GM12875 (cell line): Measurements from ENCODE around the gene CACNA1C.

Source experiments
- H3K4me3 ChIP-seq: one replicate; pipeline ENCODE4 v1.5.1; 2011; ENCODE audit warnings: low read depth, low read length, control low read depth
- CTCF ChIP-seq: IDR thresholded peaks from 2 replicates; pipeline ENCODE4 v1.5.1; 2011; ENCODE audit warnings: low read depth, mild to moderate bottlenecking, control low read depth, inconsistent platforms, low read length, moderate library complexity, borderline replicate concordance; ENCODE audit not compliant: insufficient read depth

CACNA1C gene

GRCh38 chr12:2637371-2637770 lies 584.6 kb downstream of the CACNA1C start:
- no peak for TF ChIP-seq CTCF
- H3K4me3 ChIP-seq = no peak overlapping the region

GRCh38 chr12:2638273-2639019 lies 585.7 kb downstream of the CACNA1C start:
- TF ChIP-seq CTCF = no peak
- no peak overlapping the region for H3K4me3 ChIP-seq

- no peak for TF ChIP-seq CTCF
- H3K4me3 ChIP-seq = no peak overlapping the region
Measured at GRCh38 chr12:2639020-2639298, 586.2 kb downstream of the CACNA1C start.

DNA sequence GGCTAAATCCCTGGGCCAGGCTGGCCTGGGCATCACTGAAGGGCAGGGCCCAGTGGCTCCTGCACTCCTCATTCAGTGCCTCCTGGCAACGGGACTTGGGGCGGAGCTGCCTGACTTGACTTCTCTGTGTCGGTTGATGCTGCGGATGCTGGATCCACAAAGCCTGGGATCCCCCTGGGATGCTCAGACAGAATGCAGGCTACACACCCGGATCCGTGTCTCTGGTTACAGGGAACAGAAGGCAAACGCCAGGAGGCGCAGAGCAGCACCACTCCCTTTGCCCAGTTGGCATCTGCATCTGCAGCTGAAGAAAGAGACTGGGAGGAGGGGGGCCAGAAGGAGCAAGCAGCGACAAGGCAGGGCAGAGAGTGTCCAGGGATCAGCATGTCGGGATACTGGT lies 587.5 kb downstream of the CACNA1C start:
- no peak for TF ChIP-seq CTCF
- H3K4me3 ChIP-seq = no peak overlapping the region

DNA sequence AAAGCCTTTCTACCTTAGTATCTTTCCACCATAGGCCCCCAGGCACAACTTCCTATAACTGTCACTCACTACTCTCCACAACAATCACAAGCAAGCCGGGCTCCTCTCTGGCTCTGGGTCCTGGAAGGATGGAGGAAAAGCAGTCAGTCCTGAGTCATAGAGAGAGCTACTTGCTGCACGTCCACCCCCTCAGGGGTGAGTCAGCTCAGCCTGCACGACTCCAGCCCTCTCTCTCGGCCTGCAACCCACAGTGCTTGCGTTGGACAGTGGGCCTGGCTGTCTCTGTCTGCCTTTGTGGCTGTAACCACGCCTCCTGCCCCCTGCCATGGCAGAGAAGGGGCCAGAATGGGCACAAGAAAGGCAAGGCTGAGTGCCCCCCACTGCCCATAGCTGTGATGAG lies 587.9 kb downstream of the CACNA1C start:
- no peak for TF ChIP-seq CTCF
- H3K4me3 ChIP-seq = no peak overlapping the region

DNA sequence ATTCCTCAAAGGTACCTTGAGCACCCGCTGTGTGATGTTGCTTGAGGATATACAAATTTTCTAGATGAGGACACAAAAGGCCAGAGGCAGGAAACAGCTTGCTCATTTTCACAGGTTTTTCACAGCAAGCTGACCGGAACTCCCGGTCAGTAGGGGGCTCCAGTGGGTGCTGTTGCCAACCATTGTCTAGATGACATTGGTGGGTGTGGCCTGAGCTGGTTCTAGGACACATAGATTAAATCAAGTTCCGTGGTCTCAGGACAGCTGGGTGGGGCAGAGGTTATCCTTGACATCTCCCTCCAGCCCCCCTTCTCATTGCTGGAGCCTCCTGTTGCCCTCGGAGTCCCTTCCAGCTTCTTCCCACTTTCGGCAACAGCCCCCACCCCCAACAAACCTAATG lies 588.4 kb downstream of the CACNA1C start:
- TF ChIP-seq CTCF = 0 out of 2 replicates have a peak, but pooled peaks have one; percentile 8

DNA sequence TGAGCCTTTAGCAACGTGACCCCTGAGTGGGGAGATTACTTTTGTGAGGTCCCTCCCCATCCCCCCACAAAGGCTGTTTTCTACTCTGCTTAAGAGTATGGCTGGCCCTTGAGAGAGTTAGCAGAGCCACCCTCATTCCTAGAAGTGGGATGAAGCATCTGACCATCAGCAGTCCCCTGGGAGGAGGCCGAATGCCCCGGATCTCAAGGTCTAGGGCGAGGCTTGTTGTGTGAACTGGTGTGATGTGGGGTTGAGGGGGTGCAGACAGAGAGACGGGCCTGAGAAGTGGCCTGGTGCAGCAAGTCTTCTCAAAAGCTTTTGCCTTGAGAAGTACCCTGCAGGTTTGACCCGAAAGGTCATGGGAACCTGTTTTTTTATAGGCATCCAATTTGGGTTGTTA lies 589.0 kb downstream of the CACNA1C start:
- TF ChIP-seq CTCF = no peak

More for the DNA sequence above, 588.4 kb downstream of the CACNA1C start:
- no peak overlapping the region for H3K4me3 ChIP-seq

More for the DNA sequence above, 589.0 kb downstream of the CACNA1C start:
- no peak overlapping the region for H3K4me3 ChIP-seq
